SK-N-SH (cell line): ENCODE measurements around the gene CDPF1. TPM values are rescaled to one million over a fixed set of nuclear protein-coding genes. Genes with fewer than 3 reads are reported as not detected.

Experiments used
- CTCF ChIA-PET: fragments of 300-600, 350-600 bp; formaldehyde crosslinking; extraction: SDS; loops from one replicate; lab custom pipeline; 2021; lab: Yijun Ruan, JAX
- POLR2A ChIA-PET: fragments of 350-600 bp; sonication (Branson Sonifier 250); formaldehyde crosslinking; extraction: SDS; loops from one replicate; lab custom pipeline; 2020; ENCODE audit warnings: antibody characterized with exemption, inconsistent platforms; lab: Yijun Ruan, JAX
- DNase-seq: peaks from one replicate; pipeline ENCODE4 v3.0.0; 2012
- H2AFZ ChIP-seq: fragments of 200-600 bp; sonication (generic); 2 replicates; pipeline ENCODE4 v1.8.1; 2016; ENCODE audit warnings: antibody characterized with exemption, mild to moderate bottlenecking, low read depth
- H3F3A ChIP-seq: fragments of 200-600 bp; sonication (generic); replicated peaks from 2 replicates; pipeline ENCODE3; 2016; ENCODE audit warnings: antibody characterized with exemption, mild to moderate bottlenecking; ENCODE audit not compliant: insufficient read depth
- H3K27ac ChIP-seq, 2 experiments: fragments of 200-500 bp in 1 of 2; fragments of 200-600 bp in 1 of 2; sonication (Bioruptor generic) in 1 of 2; sonication (generic), shearing (Covaris generic) in 1 of 2; 2 replicates each; pipeline versions ENCODE4 v1.5.1 to v1.6.1; 2014 to 2016; ENCODE audit warnings: low read depth in 2 of 2, inconsistent platforms in 1 of 2, low read length in 1 of 2, mild to moderate bottlenecking in 1 of 2, mixed read lengths in 1 of 2
- H3K27me3 ChIP-seq: fragments of 200-600 bp; sonication (generic), shearing (Covaris generic); 2 replicates; pipeline ENCODE4 v1.6.1; 2016; ENCODE audit warnings: mixed run types; ENCODE audit not compliant: insufficient read depth
- H3K36me3 ChIP-seq, 2 experiments: fragments of 200-500 bp in 1 of 2; fragments of 200-600 bp in 1 of 2; sonication (Bioruptor generic) in 1 of 2; sonication (generic) in 1 of 2; replicated peaks in 1 of 2; 2 replicates each; pipeline versions ENCODE3 to v1.5.1; 2014 to 2016; ENCODE audit warnings: low read length in 1 of 2, mild to moderate bottlenecking in 1 of 2; ENCODE audit not compliant: insufficient read depth in 2 of 2, control insufficient read depth in 1 of 2
- H3K4me1 ChIP-seq, 2 experiments: fragments of 200-500 bp in 1 of 2; fragments of 200-600 bp in 1 of 2; sonication (Bioruptor generic) in 1 of 2; sonication (generic), shearing (Covaris generic) in 1 of 2; 2 replicates each; pipeline versions ENCODE4 v1.5.1 to v1.6.1; 2014 to 2016; ENCODE audit warnings: low read depth in 1 of 2, low read length in 1 of 2, mixed run types in 1 of 2; ENCODE audit not compliant: insufficient read depth in 2 of 2, control insufficient read depth in 1 of 2
- H3K4me2 ChIP-seq: fragments of 200-600 bp; sonication (generic), shearing (Covaris generic); 2 replicates; pipeline ENCODE4 v1.6.1; 2017; ENCODE audit warnings: mixed run types
- H3K4me3 ChIP-seq, 2 experiments: fragments of 200-500 bp in 1 of 2; fragments of 200-600 bp in 1 of 2; sonication (Bioruptor generic) in 1 of 2; sonication (generic), shearing (Covaris generic) in 1 of 2; 2 replicates each; pipeline versions ENCODE4 v1.5.1 to v1.8.1; 2014 to 2016; ENCODE audit warnings: low read depth in 2 of 2, inconsistent platforms in 1 of 2, low read length in 1 of 2, mild to moderate bottlenecking in 1 of 2, mixed read lengths in 1 of 2, moderate library complexity in 1 of 2
- H3K79me2 ChIP-seq: fragments of 200-600 bp; sonication (generic); 2 replicates; pipeline ENCODE4 v1.8.1; 2017; ENCODE audit warnings: mild to moderate bottlenecking; ENCODE audit not compliant: insufficient read depth
- H3K9ac ChIP-seq: fragments of 200-600 bp; sonication (generic); 2 replicates; pipeline ENCODE4 v1.6.1; 2017; ENCODE audit warnings: mixed run types
- H3K9me2 ChIP-seq: fragments of 200-600 bp; sonication (generic); 2 replicates; pipeline ENCODE4 v1.6.1; 2017; ENCODE audit warnings: mixed run types
- H3K9me3 ChIP-seq: fragments of 200-600 bp; sonication (generic); 2 replicates; pipeline ENCODE4 v1.6.1; 2017; ENCODE audit warnings: mixed run types, mild to moderate bottlenecking, moderate library complexity
- H4K20me1 ChIP-seq: fragments of 200-600 bp; sonication (generic); 2 replicates; pipeline ENCODE4 v1.6.1; 2017; ENCODE audit warnings: mild to moderate bottlenecking, mixed run types; ENCODE audit not compliant: insufficient read depth
- CHD2 ChIP-seq: fragments of 150-350 bp; IDR thresholded peaks from 2 replicates; pipeline ENCODE4 v1.6.1; 2018; ENCODE audit warnings: low read length; ENCODE audit not compliant: partially characterized antibody
- EP300 ChIP-seq, 2 experiments: IDR thresholded peaks; 2 replicates each; pipeline versions ENCODE4 v1.4.0 to v1.6.1; 2012; ENCODE audit warnings: borderline replicate concordance in 1 of 2, low read depth in 1 of 2, low read length in 1 of 2
- FOXJ3 ChIP-seq: sonication (generic); formaldehyde crosslinking; IDR thresholded peaks from 2 replicates; pipeline ENCODE4 v1.5.1; 2020; ENCODE audit warnings: mild to moderate bottlenecking, missing genetic modification reagents
- GATA2 ChIP-seq: sonication (generic); formaldehyde crosslinking; IDR thresholded peaks from 2 replicates; pipeline ENCODE4 v1.5.0; 2020; ENCODE audit warnings: mild to moderate bottlenecking, missing genetic modification reagents
- JUND ChIP-seq: IDR thresholded peaks from 2 replicates; pipeline ENCODE4 v1.4.0; 2012
- NFIC ChIP-seq: IDR thresholded peaks from 2 replicates; pipeline ENCODE4 v1.4.0; 2012; ENCODE audit warnings: borderline replicate concordance
- RAD21 ChIP-seq: IDR thresholded peaks from 2 replicates; pipeline ENCODE4 v1.6.1; 2012; ENCODE audit warnings: mild to moderate bottlenecking, low read length
- RFX5 ChIP-seq: IDR thresholded peaks from 2 replicates; pipeline ENCODE4 v1.6.1; 2012; ENCODE audit warnings: mild to moderate bottlenecking, improper control_type of control experiment, low read length
- RXRA ChIP-seq: IDR thresholded peaks from 2 replicates; pipeline ENCODE4 v1.4.0; 2012; ENCODE audit warnings: low read depth, mild to moderate bottlenecking, borderline replicate concordance
- TCF12 ChIP-seq: IDR thresholded peaks from 2 replicates; pipeline ENCODE4 v1.4.0; 2012
- WGBS: methylation state at CpG from one replicate; pipeline ENCODE4 v1.1.6; 2017; ENCODE audit warnings: low lambda C conversion rate; 5-methylcytosine and 5-hydroxymethylcytosine counted together
- polyA plus RNA-seq, 3 experiments: library from polyadenylated mRNA; depleted of rRNA; stranded (reverse); fragments of >200 nt; gene quantifications; 2 replicates each; pipeline ENCODE4 v1.2.3, GENCODE V29; 2012
- TF ChIP-seq, protein P1 (sequence below): fragments of 200-600 bp; sonication (generic); IDR thresholded peaks from 2 replicates; pipeline ENCODE4 v1.6.1; 2017; ENCODE audit warnings: antibody characterized with exemption, mild to moderate bottlenecking, moderate library complexity

The CDPF1 gene
- polyA plus RNA-seq, 1 of the 3 experiments (the other 2 are of a cell fraction), result 25.3 TPM

DNA sequence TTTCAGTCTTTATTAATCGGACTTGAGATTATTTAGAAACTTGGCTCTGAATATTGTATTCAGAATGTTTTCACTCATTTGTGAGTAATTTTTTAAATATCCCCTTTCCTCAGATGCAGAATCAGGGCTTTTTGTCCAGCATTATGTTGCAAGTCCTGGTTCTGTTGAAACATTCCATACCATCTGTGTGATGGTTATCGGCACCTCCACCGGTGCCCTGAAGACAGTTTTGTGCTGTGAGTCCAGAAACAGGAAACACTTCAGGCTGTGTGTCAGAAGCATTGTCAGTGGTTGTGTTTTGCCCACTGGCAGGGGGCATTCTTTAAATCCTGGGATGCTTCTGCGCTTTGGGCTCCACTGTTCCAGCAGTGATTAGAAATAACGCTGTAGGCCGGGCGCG is 20.4 kb downstream of the CDPF1 start:
- no peaks in the 10 kb centered on the region for H3F3A ChIP-seq
- no peaks in the 10 kb centered on the region for H3K9me2 ChIP-seq
- no peak overlapping the region for H3K4me3 ChIP-seq
- no peak overlapping the region for H2AFZ ChIP-seq
- no peak overlapping the region for H3K9ac ChIP-seq
- DNase-seq, result peak; percentile 67
- H3K27ac ChIP-seq, result peak overlapping the region in 1 of 2 experiments; percentile 16; a peak in 2 of 4 replicates
- H3K4me1 ChIP-seq, result peaks cover 10 to 13% of the 10 kb centered on the region in 2 experiments; a peak in 2 of 4 replicates
- no peaks in the 10 kb centered on the region for H3K27me3 ChIP-seq
- H3K4me2 ChIP-seq, result no peak overlapping the region
- H3K36me3 ChIP-seq, result no peaks in the 10 kb centered on the region
- H4K20me1 ChIP-seq, result no peaks in the 10 kb centered on the region
- TF ChIP-seq GATA2 (CRISPR knock-in tag), result peak; percentile 82
- TF ChIP-seq FOXJ3 (CRISPR knock-in tag), result peak; percentile 56
- TF ChIP-seq JUND, result no peak
- peak; percentile 48; the same call in 1 of the 2 replicates for TF ChIP-seq TCF12
- no peak for TF ChIP-seq RFX5
- TF ChIP-seq CHD2, result peak; percentile 60
- peak; percentile 22; the same call in 1 of the 2 replicates for TF ChIP-seq RAD21
- TF ChIP-seq EP300 (IDR thresholded peaks at IDR 0.05; ENCODE audit: borderline replicate concordance in 1 of 2, low read depth in 1 of 2, low read length in 1 of 2), result peak in 1 of 2 experiments; percentile 85; a peak in 2 of 4 replicates
- H3K9me3 ChIP-seq, result no peaks in the 10 kb centered on the region
- ChIA-PET POLR2A (interaction anchor here (0.9 kb wide), 1 partner anchor 11 kb away, joined by 3 read pairs; no protein-coding TSS in a partner anchor), CTCF (no interaction called here)
- no peaks in the 10 kb centered on the region for H3K79me2 ChIP-seq
- 78% methylated on average over 8 of the region's 8 CpGs for WGBS

DNA sequence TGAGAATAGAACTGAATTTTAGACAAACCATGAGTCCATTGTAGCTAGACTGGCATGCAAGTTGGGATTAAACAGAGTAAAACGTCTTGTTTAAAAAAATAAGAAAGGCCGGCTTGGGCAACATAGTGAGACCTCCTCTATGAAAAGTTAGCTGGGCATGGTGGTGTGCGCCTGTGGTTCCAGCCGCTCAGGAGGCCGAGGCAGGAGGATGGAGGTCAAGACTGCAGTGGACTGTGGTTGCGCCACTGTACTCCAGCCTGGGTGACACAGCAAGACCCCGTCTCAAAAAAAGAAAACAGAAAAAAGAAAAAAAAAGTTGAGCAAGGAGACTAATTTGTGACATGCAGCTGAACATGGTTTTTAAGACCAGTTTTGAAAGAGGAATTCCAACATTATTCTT is 23.5 kb downstream of the CDPF1 start:
- ChIA-PET POLR2A (no interaction called here), CTCF (interaction anchor here (1.1 to 1.4 kb wide), 4 partner anchors 9 to 41 kb away, joined by 3 to 4 read pairs (median 4); partner anchors contain the start of gene TTC38)
- Histone ChIP-seq H3K36me3 (peaks cover 2 to 5% of the 10 kb centered on the region in 2 experiments), H3K4me3 (no peak overlapping the region), H3K9ac (no peak overlapping the region), H3K79me2 (no peaks in the 10 kb centered on the region), H2AFZ (no peak overlapping the region), H3K9me3 (no peaks in the 10 kb centered on the region), H3K4me2 (no peak overlapping the region), H4K20me1 (no peaks in the 10 kb centered on the region), H3F3A (no peaks in the 10 kb centered on the region), H3K27me3 (no peaks in the 10 kb centered on the region), H3K27ac (no peak overlapping the region), H3K9me2 (no peaks in the 10 kb centered on the region), H3K4me1 (peaks cover 0 to 10% of the 10 kb centered on the region in 2 experiments; a peak in 1 of 4 replicates)
- TF ChIP-seq RXRA, result no peak
- no peak for TF ChIP-seq NFIC
- TF ChIP-seq, protein P1, sequence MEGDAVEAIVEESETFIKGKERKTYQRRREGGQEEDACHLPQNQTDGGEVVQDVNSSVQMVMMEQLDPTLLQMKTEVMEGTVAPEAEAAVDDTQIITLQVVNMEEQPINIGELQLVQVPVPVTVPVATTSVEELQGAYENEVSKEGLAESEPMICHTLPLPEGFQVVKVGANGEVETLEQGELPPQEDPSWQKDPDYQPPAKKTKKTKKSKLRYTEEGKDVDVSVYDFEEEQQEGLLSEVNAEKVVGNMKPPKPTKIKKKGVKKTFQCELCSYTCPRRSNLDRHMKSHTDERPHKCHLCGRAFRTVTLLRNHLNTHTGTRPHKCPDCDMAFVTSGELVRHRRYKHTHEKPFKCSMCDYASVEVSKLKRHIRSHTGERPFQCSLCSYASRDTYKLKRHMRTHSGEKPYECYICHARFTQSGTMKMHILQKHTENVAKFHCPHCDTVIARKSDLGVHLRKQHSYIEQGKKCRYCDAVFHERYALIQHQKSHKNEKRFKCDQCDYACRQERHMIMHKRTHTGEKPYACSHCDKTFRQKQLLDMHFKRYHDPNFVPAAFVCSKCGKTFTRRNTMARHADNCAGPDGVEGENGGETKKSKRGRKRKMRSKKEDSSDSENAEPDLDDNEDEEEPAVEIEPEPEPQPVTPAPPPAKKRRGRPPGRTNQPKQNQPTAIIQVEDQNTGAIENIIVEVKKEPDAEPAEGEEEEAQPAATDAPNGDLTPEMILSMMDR, result no peak
- 92% methylated on average over 7 of the region's 7 CpGs for WGBS
- no peak for DNase-seq
